IMR-90 (cell line): Measurements from ENCODE around the gene PRKCB.

Source experiments
- MAZ ChIP-seq: IDR thresholded peaks from 2 replicates; pipeline ENCODE4 v1.6.1; 2012; ENCODE audit warnings: low read depth, mild to moderate bottlenecking, low read length, improper control_type of control experiment, moderate library complexity, borderline replicate concordance
- NFE2L2 ChIP-seq: fragments of 150-350 bp; IDR thresholded peaks from 2 replicates; pipeline ENCODE4 v1.6.1; 2016; ENCODE audit warnings: low read depth, mild to moderate bottlenecking, low read length
- POLR2A ChIP-seq: IDR thresholded peaks from 2 replicates; pipeline ENCODE4 v1.6.1; 2012; ENCODE audit warnings: mild to moderate bottlenecking, low read depth, low read length
- RAD21 ChIP-seq: IDR thresholded peaks from 2 replicates; pipeline ENCODE4 v1.6.1; 2012; ENCODE audit warnings: low read length, improper control_type of control experiment
- RCOR1 ChIP-seq: IDR thresholded peaks from 2 replicates; pipeline ENCODE4 v1.6.1; 2012; ENCODE audit warnings: mild to moderate bottlenecking, low read length, improper control_type of control experiment; ENCODE audit not compliant: insufficient replicate concordance
- SMC3 ChIP-seq: fragments of 150-350 bp; IDR thresholded peaks from 2 replicates; pipeline ENCODE4 v1.6.1; 2016; ENCODE audit warnings: low read depth, mild to moderate bottlenecking, antibody characterized with exemption, low read length, moderate library complexity
- TF ChIP-seq, protein P1 (sequence below): conservative IDR thresholded peaks from 2 replicates; pipeline ENCODE4 v1.5.1; 2012; ENCODE audit warnings: mild to moderate bottlenecking, low read depth, low read length, improper control_type of control experiment
- TF ChIP-seq, protein P2 (sequence below): fragments of 150-350 bp; IDR thresholded peaks from 2 replicates; pipeline ENCODE4 v1.6.1; 2017; ENCODE audit warnings: mild to moderate bottlenecking, antibody characterized with exemption, low read length, low read depth

DNA sequence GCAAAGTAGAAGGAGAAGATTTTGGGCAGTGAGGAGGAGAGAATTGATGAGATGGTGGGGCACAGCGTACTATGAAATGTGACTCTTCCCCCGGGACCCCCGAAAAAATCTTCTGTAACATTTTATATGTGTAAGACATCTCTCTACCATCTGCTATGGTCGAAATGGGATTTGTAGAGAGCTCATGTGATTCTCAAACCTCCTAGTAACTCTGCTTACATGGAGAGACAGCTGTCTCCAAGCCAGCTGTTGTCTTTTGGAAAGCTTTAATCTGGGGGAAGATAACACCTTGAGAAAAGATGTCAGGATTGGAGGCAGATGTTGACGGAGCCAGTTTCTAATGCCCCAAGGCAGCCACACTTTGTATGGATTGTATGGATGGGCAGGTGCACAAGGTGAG is 94.1 kb downstream of the PRKCB start:
- TF ChIP-seq POLR2A (no peak), RCOR1 (no peak), RAD21 (no peak), SMC3 (no peak), NFE2L2 (no peak), MAZ (no peak)
- TF ChIP-seq, protein P1, sequence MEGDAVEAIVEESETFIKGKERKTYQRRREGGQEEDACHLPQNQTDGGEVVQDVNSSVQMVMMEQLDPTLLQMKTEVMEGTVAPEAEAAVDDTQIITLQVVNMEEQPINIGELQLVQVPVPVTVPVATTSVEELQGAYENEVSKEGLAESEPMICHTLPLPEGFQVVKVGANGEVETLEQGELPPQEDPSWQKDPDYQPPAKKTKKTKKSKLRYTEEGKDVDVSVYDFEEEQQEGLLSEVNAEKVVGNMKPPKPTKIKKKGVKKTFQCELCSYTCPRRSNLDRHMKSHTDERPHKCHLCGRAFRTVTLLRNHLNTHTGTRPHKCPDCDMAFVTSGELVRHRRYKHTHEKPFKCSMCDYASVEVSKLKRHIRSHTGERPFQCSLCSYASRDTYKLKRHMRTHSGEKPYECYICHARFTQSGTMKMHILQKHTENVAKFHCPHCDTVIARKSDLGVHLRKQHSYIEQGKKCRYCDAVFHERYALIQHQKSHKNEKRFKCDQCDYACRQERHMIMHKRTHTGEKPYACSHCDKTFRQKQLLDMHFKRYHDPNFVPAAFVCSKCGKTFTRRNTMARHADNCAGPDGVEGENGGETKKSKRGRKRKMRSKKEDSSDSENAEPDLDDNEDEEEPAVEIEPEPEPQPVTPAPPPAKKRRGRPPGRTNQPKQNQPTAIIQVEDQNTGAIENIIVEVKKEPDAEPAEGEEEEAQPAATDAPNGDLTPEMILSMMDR: no peak
- TF ChIP-seq, protein P2, sequence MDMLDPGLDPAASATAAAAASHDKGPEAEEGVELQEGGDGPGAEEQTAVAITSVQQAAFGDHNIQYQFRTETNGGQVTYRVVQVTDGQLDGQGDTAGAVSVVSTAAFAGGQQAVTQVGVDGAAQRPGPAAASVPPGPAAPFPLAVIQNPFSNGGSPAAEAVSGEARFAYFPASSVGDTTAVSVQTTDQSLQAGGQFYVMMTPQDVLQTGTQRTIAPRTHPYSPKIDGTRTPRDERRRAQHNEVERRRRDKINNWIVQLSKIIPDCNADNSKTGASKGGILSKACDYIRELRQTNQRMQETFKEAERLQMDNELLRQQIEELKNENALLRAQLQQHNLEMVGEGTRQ: no peak
